Stimulated activated CD4-positive, alpha-beta T cell treated with anti-CD3 and anti-CD28 coated beads, TNF-alpha, amount 100 ng/mL, for 1 hour (primary cell): Measurements from ENCODE around the gene MFSD8.
"Not testable (repeated sequence)": the region's sequence is repeated elsewhere in the genome, so short reads cannot be mapped to it uniquely, and the experiment has no call there.

Source experiments
- DNase-seq, 3 donors: peaks; one replicate each; pipeline ENCODE4 v3.0.0-alpha.2; 2020; ENCODE audit warnings: low read depth in 3 of 3, low spot score in 1 of 3

The MFSD8 gene

GRCh38 chr4:127965062-127965802 is at the start of gene MFSD8, which contains the start of gene ABHD18:
TSS of gene MFSD8 (minus strand) at chr4:127965173. CDS start at chr4:127965133, 40 bp downstream.
TSS of gene ABHD18 (plus strand) at chr4:127965406. CDS start at chr4:127982956, 17,550 bp downstream.
- DNase-seq, result peak; percentile 96 to 98 (median 98)

DNA sequence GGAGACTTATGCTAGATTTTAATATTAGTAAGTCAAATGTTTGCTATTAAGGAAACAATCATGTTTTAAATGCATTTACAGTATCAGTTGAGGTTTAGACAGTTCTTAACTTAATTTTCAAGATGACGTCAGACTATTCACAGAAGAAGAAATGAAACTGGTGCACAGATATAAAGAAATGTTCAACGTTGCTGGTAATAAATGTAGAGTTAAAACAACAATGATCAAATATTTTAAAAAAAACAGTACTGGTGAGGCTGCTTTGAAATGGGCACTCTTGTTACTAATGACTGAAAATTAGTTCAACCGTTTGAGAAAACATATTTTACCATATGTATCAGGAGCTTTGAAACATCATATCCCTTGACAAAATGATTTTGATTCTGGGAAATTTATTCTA is 44.5 kb upstream of the MFSD8 start:
- no peak for DNase-seq

DNA sequence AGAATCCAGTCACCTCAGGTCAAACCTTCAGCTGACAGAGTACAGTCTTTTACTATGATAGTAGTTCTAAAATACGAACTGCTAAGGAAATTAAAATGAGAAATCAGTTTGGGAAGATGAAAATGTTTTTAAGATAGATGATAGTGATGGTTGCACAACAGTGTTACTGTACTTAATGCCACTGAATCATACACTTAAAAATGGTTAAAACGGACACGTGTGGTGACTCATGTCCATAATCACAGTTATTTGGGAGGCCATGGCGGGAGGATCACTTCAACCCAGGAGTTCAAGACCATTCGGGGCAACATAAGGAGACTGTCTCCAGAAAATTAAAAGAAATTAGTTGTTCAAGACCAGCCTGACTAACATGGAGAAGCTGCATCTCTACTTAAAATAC is 41.6 kb upstream of the MFSD8 start:
- DNase-seq, result no peak

DNA sequence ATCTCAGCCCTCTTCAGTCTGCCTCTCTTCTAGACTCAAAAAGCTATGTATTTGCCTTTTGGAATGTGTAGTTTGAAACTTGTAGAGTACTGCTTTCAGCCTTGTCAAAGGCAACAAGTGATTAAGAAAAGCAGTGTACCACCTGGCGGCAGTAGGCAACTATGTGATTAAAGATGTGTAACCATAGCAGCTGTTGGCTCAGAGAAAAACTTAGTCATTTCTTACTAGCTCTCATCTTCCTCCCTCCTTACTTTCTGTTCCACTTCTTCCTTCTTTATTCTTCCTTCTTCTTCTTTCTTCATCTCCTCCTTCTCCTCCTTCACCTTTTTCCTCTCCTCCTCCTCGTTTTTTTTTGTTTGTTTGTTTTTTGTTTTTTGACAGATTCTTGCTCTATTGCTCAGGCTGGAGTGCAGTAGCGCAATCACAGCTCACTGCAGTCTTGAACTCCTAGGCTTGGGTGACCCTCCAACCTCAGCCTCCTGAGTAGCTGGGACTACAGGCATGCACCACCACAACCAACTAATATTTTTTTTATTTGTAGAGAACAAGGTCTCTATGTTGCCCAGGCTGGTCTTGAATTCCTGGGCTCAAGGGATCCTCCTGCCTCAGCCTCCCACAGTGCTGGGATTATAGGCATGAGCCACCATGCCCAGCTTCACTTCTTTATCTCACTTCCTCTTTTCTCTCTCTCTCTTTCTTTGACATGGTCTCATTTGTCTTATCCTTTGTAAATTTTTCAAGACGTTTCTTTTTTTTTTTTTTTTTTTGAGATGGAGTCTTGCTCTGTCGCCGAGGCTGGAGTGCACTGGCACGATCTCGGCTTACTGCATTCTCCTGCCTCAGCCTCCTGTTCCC is 32.8 kb upstream of the MFSD8 start:
- DNase-seq, result no peak

DNA sequence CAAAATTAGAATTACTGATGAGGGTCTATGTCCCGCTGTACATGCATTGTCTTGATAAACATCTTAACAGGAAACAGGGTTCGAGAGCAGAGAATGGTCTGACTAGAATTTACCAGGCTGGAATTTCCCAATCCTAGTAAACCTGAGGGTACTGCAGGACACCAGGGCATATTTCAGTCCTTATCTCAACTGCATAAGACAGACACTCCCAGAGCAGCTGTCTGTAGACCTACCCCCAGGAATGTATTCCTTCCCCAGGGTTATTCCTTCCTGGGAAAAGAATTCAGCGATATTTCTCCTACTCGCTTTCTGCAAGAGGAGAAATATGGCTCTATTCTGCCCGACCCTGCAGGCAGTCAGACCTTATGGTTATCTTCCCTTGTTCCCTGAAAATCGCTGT is 31.5 kb upstream of the MFSD8 start:
- DNase-seq, result not testable (repeated sequence)

GRCh38 chr4:127995776-127996175 is 30.8 kb upstream of the MFSD8 start:
- DNase-seq, result no peak

DNA sequence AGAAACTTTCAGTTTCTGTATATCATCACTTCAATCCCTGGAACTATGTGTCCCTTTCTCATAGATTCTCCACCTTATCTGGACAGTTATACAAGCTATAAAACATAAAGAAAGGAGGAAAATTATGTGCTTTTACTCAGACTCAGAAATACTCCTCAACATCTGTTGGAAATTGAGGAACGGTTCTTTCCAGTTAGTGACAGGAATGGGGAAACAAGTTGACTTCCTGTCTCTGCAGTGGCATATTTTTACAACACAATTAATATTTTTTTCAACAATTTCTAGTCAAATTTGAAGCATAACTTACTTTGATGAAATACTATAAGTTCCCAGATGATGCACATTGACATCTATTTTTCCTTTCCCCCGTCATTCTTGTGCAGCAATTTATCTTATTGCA is 28.2 kb upstream of the MFSD8 start:
- no peak for DNase-seq

DNA sequence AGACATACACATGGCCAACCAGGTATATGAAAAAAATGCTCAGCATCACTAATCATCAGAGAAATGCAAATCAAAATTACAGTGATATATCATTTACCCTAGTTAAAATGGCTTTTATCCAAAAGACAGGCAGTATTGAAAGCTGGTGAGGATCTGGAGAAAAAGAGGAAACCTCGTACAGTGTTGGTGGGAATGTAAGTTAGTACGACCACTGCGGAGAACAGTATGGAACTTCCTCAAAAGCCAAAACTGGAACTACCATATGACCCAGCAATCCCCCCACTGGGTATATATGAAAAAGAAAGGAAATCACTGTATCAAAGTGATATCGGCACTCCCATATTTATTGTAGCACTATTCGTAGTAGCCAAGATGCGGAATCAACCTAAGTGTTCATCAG is 23.7 kb upstream of the MFSD8 start:
- no peak for DNase-seq

DNA sequence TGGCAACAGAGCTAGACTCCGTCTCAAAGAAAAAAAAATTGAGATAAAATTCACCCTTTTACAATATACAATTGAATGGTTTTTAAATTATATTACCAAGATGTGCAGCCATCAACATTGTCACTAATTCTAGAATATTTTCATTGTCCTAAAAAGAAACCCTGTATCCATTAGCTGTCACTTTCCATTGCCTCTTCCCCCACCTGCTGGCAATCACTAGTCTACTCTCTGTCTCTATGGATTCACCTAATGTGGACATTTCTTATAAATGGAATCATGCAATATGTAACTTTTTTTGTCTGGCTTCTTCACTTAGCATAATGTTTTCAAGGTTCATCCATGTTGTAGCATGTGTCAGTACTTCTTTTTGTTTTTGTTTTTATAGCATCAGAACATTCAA is 21.0 kb upstream of the MFSD8 start:
- DNase-seq, result no peak

- DNase-seq, result no peak
Observed at GRCh38 chr4:127982445-127982844, 17.5 kb upstream of the MFSD8 start.

GRCh38 chr4:127978930-127979329 is 14.0 kb upstream of the MFSD8 start:
- DNase-seq, result no peak

DNA sequence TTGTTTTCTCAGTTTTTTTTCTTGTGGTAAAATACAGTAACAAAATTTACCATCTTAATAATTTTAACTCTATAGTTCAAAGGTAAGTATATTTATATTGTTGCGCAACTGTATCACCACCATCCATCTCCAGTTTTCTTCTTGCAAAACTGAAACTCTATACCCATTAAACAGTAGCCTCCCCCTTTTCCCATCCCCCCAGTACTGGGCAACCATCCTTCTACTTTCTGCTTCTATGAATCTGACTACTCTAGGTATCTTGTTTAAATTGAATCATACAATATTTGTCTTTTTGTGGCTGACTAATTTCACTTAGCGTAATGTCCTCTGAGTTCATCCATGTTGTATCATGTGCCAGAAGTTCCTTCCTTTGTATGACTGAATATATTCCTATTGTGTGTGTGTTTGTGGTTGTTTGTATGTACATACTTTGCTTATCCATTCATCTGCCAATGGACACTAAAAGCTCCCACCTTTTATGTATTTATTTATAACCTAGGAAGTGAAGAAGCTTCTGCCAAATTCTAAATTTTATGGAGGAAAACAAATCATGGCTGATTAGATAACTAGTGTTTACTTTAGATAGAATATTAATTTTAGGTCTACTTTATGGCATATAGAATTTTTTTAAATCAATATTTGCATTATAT is 10.3 kb upstream of the MFSD8 start:
- no peak for DNase-seq

DNA sequence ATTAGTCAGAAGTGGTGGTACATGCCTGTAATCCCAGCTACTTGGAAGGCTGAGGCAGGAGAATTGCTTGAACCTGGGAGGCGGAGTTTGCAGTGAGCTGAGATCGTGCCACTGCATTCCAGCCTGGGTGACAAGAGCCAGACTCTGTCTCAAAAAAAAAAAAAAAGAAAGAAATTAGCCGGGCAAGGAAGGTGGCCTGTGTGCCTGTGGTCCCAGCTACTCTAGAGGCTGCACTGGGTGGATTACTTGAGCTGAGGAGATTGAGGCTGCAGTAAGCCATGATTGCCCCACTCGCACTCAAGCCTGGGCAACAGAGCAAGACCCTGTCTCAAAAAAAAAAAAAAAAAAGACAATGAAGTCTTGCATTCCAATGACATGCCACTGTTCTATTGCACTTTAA is 6.0 kb upstream of the MFSD8 start:
- not testable (repeated sequence) for DNase-seq

DNA sequence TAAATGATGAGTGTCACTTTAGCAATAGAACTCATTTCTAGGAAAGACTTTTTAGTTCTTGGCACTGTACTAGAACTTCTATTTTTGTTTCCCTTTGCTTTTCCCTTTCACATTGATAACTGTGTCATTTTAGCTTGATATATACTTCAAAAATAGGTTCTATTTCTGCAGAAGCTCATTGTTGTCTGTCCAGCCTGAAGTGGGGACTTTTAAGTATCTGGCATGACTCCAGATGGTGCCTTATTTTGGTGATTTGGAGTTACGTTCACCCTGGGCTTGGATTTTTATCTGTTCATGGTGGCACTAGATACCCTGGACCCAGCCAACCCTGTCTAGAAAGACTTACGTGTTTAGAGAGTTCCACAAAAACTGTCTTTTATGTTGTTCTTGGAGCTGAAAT is 3.6 kb upstream of the MFSD8 start:
- no peak for DNase-seq

DNA sequence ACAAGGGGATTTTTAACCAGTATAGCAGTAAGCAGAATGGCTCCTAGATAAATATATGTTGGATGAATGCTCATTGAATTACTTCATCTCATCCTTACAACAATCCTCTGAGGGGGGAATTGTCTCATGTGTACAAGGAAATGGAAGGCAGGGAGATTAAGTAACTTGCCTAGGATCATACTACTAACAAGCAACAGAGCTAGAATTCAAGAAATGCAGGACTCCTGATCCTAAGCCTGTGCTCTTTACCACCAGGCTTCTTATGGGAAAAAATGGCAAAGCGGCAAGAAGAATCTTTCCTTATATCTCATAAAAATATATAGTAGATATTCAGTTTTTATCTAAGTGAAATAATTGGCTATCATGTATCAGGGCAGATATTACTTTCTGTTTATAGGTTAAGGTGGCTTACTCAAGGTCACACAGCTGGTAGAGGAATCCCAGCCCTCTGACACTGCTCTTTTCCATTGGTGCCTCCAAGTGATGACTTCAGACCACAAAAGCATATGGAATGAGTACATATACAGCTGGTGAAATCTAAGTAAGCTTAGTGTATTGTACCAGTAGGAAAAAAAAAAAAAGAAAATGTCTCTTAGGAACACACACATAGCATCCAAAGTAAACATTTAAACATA is 2.3 kb upstream of the MFSD8 start:
- no peak for DNase-seq

- peak; percentile 15 to 45 (median 22) for DNase-seq
Observed at GRCh38 chr4:127965803-127966175, 816 bp upstream of the MFSD8 start.

GRCh38 chr4:127964426-127965061 is 429 bp downstream of the MFSD8 start:
- DNase-seq, result peak in 1 of 3 donors; percentile 2

DNA sequence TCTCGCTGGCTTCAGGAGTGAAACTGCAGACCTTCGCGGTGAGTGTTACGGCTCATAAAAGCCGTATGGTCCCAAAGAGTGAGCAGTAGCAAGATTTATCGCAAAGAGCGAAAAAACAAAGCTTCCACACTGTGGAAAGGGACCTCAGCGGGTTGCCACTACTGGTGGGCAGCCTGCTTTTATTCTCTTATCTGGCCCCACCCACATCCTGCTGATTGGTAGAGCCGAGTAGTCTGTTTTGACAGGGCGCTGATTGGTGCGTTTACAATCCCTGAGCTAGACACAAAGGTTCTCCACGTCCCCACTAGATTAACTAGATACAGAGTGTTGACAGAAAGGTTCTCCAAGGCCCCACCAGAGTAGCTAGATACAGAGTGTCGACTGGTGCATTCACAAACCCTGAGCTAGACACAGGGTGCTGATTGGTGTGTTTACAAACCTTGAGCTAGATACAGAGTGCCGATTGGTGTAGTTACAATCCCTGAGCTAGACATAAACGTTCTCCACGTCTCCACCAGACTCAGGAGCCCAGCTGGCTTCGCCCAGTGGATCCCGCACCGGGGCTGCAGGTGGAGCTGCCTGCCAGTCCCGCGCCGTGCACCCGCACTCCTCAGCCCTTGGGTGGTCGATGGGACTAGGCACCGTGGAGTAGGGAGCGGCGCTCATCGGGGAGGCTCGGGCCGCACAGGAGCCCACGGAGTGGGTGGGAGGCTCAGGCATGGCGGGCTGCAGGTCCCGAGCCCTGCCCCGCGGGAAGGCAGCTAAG is 1.2 kb downstream of the MFSD8 start:
- not testable (repeated sequence) for DNase-seq

DNA sequence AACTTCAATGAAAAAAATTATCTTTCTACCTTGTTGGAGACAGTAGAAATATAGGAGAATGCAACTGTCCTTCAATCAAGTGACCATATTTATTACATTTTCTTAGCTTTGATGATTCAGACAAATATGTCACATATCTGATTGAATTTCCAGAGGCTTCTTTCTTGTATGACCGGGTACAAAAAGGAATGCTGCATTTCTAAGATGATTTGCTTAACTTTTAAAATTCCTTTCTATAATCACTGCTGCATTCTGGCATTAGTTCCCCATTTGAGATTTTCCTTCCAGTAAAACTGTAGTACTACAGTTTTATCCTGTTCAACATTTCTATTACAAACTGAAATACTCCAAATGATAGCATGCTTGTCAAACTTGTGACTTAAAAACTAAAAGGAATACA is 5.2 kb downstream of the MFSD8 start:
- no peak for DNase-seq

DNA sequence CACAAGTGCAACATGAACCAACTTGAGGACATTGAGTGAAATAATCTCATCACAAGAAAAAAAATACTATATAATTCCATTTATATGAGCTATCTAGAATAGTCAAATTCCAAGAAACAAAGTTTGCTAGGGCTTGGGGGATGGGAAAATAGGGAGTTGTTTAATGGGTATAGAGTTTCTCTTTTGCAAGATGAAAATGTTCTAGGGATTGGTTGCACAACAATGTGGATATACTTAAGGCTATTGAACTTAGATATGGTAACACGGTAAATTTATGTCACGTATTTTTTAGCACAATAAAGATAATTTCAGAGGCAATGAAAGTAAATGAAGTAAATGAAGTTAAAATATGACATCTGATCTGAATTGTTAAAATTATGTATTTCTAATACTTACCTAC is 7.9 kb downstream of the MFSD8 start:
- no peak for DNase-seq
